Epidermal melanocyte (primary cell): Measurements from ENCODE around the gene SERPINB1.
"Not testable (repeated sequence)": the region's sequence is repeated elsewhere in the genome, so short reads cannot be mapped to it uniquely, and the experiment has no call there.

ENCODE experiments used
- DNase-seq: peaks from one replicate; pipeline ENCODE4 v3.0.0; 2011; ENCODE audit warnings: low spot score; ENCODE audit not compliant: insufficient read length

SERPINB1 gene

DNA sequence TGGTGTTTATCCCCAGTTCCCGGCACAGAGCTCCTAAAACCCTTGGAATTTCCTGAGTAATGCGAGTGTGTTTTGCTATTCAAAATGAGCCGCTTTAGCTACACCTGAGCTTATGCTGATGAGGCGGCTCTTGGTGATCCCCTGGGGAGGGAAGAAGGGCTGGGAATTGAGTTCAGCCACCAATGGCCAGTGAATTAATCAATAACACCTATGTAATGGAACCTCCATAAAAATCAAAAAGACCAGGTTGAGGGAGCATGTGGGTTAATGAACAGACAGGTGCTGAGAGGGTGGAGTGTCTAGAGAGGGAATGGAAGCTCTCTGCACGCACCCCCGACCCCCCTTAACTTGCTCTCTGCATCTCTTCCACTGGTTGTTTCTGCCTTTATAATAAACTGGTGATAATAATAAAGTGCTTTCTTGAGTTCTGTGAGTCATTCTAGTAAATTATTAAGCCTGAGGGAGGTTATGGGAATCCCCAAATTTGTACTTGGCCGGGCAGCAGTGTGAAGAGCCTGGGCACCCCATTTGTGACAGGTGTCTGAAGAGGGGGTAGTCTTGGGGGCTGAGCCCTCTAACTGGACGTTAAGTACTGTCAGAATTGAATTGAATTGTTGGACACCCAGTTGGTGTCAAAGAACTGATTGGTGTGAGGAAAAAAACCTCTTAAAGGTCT is 24.6 kb upstream of the SERPINB1 start:
- no peak for DNase-seq

DNA sequence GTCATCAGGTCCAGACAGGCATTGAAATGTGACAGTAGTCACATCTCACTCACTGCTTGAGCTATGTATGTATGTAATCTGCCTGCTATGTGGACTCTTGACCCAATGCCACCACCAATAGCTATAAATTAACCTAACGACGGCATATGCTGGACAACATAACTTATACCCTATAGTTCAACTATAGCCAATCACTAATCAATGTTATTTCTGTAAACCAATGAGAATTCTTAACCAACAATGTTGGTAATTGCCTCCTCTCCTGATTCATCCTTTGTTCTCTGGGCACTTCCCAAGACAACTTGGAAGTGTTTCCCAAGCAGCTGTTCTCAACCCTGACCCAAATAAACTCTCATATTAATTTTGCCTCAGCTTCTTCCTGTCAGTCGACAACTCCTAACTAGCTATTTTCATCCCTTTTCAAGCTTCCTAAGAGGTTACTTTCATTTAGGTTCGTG is 24.1 kb upstream of the SERPINB1 start:
- DNase-seq, result no peak

DNA sequence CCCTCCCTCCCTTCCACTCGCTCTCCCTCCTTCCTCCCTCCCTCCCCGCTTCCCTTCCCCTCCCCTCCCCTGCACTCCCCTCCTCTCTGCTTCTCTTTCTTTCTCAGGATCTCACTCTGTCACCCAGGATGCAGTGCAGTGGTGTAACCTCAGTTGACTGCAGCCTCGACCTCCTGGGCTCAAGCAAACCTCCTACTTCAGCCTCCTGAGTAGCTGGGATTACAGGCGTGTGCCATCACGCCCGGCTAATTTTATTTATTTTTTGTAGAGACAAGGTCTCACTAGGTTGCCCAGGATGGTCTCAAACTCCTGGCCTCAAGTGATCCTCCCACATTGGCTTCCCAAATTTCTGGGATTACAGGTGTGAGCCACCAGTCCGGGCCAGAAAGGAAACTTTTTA is 23.6 kb upstream of the SERPINB1 start:
- DNase-seq, result no peak

DNA sequence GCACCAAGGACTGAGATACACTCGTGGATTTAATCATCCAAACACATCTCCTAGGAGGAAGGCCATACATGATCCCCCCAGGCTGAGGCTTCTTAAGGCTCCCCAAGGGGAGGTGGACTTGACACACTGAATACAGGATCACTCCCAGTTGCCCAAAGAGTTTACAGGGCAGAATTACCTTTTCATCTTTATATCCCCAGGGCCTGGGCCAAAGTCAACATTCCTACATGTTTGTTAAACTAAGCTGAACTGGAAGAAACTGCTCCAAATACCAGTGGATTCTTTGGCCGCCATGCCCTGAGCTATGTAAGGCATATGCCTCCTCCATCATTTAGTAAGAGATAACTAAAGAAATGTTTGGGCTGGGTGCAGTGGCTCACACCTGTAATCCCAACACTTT is 22.2 kb upstream of the SERPINB1 start:
- no peak for DNase-seq

DNA sequence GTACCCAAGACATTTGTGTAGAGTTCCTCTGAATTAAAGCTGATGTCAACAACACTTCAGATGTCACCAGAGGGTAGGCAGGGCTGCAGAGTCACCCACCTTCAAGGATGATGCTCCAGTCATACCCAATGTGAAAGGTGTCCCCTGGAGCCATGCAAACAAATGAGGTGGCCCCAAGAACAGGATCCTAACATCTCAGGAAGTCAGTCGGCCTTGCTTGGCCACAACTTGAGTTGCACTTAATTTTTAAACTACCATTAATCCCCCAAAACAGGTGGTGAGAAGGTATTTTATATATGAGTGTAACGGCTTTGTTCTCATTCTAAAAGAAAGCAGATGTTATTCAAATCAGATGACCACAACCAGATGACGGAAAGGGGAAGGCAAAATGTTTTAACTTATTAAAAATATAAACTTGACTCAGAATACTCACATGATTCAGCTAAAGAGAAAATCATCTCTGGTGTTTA is 21.1 kb upstream of the SERPINB1 start:
- no peak for DNase-seq

DNA sequence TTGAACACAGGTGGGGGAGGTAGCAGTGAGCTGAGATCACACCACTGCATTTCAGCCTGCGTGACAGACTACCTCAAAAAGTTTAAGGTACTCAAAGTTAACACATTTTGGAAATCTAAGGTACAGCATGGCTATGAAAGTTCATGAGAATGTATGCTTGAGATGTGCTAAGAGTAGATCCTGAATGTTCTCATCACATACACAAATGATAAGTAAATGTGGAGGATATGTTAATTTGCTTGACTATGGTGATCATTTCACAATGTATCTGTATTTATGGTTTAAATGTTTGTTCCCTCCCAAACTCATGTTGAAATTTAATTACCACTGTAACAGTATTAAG is 20.1 kb upstream of the SERPINB1 start:
- no peak for DNase-seq

DNA sequence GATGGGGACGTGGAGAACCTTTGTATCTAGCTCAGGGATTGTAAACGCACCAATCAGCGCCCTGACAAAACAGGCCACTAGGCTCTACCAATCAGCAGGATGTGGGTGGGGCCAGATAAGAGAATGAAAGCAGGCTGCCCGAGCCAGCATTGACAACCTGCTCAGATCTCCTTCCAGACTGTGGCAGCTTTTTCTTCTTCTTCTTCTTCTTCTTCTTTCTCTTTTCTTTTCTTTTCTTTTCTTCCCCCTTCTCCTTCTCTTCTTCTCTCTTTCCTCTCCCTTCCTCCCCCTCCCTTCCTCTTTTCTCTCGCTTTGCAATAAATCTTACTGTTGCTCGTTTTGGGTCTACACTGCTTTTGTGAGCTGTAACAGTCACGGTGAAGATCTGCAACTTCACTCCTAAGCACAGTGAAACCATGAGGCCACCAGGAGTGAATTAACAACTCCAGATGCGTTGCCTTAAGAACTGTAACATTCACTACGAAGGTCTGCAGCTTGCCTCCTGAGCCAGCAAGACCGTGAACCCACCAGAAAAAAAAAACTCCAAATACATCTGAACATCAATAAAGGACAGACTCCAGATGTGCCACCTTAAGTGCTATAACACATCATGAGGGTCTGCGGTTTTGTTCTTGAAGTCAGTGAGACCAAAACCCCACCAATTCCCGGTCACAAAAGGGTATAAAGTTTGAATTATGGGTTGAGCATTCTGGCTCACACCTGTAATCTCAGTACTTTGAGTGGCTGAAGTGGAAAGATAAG is 19.6 kb upstream of the SERPINB1 start:
- DNase-seq, result no peak

DNA sequence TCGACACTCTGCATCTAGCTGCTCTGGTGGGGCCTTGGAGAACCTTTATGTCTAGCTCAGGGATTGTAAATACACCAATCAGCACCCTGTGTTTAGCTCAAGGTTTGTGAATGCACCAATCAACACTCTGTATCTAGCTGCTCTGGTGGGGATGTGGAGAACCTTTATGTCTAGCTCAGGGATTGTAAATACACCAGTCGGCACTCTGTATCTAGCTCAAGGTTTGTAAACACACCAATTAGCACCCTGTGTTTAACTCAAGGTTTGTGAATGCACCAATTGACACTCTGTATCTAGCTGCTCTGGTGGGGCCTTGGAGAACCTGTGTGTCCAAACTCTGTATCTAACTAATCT is 19.0 kb upstream of the SERPINB1 start:
- not testable (repeated sequence) for DNase-seq

DNA sequence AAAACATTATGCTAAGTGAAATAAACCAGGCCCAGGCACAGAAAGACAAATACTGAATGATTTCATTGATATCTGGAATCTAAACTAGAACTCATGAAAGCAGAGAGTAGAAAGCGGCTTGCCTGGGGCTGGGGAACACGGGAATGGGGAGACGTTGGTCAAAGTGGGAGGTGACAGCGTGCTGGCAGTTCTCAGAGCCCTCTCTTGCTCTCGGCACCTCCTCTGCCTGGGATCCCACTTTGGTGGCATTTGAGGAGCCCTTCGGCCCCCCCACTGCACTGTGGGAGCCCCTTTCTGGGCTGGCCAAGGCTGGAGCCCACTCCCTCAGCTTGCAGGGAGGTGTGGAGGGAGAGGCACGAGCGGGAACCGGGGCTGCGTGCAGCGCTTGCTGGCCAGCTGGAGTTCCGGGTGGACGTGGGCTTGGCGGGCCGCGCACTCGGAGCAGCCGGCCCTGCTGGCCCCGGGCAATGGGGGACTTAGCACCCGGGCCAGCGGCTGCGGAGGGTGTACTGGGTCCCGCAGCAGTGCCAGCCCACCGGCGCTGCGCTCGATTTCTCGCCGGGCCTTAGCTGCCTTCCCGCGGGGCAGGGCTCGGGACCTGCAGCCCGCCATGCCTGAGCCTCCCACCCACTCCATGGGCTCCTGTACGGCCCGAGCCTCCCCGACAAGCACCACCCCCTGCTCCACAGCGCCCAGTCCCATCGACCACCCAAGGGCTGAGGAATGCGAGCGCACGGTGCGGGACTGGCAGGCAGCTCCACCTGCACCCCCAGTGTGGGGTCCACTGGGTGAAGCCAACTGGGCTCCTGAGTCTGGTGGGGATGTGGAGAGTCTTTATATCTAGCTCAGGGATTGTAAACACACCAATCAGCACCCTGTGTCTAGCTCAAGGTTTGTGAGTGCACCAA is 18.4 kb upstream of the SERPINB1 start:
- not testable (repeated sequence) for DNase-seq

DNA sequence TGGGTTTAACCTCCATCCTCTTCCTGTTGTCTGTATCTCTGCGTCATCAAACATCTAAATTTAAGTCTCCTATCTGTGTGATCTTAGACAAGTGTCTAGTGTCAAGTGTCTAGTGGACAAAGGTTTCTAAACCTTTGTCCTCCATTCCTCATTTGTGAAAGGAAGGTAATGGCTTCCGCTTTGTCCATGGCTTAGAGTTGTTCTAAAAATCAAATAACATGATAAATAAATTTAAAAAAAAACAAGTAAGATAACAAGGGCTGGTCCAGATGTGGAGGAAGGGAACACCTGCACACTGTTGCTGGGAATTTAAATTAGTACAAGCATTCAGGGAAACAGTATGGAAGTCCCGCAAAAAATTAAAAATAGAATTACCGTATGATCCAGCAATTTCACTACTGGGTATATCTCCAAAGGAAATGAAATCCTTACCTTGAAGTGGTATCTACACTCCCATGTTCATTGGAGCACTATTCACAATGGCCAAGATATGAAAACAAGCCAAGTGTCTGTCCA is 17.6 kb upstream of the SERPINB1 start:
- no peak for DNase-seq

DNA sequence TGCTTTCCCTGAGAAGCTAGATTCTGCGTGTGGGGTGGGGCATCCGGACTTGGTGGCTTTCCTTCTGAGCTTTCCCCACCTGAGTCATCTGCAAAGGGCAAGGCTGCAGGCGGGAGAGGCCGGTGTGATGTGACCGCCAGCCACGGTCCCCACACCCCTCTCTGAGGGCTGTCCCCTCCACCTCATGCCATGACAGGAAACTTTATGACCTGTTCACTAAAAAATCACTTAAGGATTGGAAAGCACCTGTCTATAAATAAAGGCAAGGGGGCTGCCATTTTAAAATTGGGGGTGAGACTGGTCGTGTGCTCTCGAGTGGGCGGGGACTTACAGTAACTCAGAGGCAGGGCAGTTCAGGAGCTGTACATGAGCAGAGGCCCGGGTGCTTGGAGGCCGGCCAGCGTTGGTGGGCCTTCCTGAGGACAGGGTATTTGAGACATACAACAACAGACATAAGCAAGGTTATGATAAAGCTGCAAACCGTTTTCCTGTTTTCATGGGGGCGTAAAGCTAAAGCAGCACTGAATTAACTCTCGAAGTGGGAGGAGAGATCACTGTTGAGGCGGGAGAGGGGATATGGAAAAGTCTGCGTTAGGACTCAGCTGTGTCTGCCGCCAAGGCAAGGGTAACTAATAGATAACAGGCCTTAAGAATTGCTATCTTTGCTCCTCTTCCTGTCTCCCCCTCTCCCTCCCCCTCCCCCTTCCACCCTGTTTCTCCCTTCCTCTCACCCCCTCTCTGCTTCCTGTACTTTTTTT is 16.1 kb upstream of the SERPINB1 start:
- DNase-seq, result no peak

DNA sequence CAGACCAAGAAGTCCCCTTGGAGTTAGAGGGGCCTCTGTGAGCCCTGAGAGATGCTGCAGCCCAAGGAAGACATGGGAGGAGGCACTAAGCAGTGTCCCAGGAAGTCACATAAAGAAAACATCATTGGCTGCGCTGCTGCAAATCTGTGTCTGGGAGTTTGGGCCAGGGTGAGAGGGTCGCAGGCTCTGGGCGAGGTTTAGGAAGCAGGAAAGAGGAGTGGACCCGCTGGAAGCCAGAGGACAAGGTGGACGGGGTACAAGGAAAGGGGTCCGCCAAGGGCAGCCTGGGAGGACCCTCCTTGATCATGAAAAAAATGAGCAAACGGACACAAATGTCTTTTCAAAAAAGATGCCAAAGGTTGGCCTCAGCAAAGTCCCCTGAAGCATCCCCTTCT is 15.5 kb upstream of the SERPINB1 start:
- DNase-seq, result no peak

DNA sequence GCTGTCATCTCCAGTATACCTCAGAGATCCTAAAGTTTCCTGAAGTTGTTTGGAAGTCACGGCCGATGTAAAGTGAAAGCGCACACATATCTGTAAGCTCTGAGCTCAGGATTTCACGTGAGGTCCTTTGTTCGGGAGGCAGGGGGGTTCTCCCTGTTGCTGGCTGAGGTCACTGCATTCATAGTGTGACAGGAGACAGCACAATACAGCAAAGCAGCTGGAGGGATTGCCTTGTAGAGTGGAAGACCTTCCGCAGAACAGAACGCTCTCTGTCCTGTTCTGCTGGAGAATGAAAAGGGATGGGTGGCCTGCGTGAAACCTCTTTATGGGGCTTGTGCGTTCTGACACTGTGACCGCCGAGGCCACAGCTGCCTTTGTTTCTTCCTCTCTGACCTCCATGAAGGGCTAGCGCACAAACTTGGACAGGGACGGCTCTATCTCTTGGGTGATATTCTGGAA is 13.4 kb upstream of the SERPINB1 start:
- DNase-seq, result no peak

DNA sequence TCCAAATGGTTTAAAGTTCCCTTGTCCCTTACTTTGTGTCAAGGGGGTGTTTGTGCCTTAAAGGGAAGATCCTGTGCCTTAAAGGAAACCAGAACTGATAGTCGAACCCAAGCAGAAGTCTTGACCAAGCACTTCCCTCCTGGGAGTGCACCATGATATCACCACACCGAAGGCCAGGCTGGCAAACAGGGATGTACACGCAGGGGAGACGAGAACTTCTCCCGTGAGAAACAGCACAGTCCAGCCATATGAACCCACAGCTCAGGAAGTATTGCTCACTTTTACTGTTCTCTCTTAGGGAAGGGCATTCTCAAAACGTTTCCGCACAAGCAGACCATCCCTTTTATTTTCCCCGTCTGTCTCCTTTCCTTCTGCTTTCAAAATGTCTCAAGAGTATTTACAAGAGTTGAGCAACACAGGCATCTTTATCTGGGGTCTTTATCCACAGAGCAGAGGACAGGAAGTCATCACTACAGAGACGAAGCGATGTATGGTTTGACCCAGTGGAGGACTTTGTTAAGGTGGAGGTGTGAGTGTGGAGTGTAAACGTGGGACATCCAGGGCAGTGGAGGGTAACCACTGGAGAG is 12.8 kb upstream of the SERPINB1 start:
- DNase-seq, result no peak

DNA sequence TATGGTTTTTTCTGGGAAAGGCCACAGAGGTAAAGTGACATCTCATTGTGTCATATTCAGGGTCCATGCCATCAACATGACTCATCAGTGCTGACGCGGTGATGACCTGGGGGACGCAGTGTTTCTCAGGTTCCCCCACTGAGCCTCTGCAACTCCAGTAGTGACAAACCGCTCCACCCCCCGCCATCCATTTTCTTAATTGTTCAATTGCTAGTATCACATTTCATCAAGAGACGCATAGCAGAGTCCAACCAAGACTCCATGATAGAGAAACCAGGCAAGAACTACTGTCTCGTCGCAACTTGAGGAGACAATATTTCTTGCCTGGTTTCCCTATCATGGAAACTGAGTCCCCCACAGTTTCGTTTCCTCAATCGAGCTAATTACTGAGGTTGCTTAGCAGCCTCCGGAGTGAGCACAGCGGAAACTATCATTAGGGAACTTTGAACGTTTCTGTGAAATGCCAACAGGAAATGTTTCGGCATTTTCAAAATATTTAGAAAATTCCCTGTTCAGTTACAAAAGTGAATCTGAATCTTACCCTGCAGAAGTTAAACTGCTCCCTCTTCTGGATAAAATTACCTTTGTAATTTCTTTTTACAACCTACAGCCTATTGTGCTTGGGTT is 12.2 kb upstream of the SERPINB1 start:
- no peak for DNase-seq

DNA sequence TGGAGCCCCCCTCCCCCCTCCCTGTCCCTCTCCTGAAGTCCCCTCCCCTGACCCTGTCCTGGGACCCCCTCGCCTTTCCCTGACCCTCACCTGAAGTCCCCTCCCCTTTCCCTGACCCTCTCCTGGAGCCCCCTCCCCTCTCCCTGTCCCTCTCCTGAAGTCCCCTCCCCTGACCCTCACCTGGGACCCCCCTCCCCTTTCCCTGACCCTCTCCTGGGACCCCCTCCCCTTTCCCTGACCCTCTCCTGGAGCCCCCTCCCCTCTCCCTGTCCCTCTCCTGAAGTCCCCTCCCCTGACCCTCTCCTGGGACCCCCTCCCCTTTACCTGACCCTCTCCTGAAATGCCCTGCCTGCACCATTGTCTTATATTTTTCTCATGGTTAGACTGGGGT is 11.7 kb upstream of the SERPINB1 start:
- not testable (repeated sequence) for DNase-seq

DNA sequence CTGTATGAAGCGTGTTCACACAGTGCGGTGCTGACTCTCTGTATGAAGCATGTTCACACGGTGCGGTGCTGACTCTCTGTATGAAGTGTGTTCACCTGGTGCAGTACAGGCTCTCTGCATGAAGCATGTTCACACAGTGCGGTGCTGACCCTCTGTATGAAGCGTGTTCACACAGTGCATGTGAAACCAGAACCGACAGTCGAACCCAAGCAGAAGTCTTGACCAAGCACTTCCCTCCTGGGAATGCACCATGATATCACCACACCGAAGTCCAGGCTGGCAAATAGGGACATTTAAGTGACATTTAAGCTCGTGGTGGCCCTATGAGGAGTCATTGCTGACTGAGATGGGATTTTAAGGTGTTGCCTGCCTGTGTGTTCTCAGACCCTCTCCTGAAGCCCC is 11.3 kb upstream of the SERPINB1 start:
- DNase-seq, result no peak

DNA sequence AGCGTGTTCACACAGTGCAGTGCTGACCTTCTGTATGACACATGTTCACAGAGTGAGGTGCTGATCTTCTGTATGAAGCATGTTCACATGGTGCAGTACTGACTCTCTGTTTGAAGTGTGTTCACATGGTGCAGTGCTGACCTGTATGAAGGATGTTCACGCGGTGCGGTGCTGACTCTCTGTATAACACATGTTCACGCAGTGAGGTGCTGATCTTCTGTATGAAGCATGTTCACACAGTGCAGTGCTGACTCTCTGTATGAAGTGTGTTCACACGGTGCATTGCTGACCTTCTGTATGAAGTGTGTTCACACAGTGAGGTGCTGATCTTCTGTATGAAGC is 10.8 kb upstream of the SERPINB1 start:
- DNase-seq, result no peak

DNA sequence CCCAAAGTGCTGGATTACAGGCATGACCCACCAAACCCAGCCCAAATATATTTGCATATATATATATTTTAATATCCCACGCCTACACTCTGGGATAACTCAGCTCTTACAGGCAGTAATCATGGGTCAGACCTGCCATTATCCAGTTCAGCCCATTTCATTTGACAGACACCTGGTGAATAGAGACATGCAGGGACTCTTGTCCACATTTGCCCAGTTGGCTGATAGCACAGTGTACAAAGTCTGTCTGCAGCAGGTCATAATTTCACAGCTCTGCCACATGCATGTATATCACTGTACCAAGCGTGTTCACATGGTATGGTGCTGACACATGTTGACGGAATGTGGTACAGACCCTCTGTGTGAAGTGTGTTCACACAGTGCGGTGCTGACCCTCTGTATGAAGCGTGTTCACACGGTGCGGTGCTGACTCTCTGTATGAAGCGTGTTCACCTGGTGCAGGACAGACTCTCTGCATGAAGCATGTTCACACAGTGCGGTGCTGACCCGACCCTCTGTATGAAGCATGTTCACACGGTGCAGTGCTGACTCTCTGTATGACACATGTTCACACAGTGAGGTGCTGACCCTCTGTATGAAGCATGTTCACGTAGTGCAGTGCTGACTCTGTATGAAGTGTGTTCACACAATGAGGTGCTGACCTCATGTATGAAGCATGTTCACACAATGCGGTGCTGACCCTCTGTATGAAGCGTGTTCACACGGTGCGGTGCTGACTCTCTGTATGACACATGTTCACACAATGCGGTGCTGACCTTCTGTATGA is 10.3 kb upstream of the SERPINB1 start:
- DNase-seq, result no peak
